Measurements from ENCODE around the gene SMAD3. TPM values are rescaled to one million over a fixed set of nuclear protein-coding genes. Genes with fewer than 3 reads are reported as not detected.

Gene SMAD3
- total and polyA plus RNA-seq, 10 of the 15 experiments (the other 5 are each of a cell fraction or from before 2014, with no cell fraction given): 5.6 to 43.2 (median 16.0) TPM

- TF ChIP-seq ZBTB4 (CRISPR knock-in tag; IDR thresholded peaks at IDR 0.05) (no peak), BMI1 (IDR thresholded peaks at IDR 0.05; ENCODE audit: borderline replicate concordance) (no peak), EP300 (IDR thresholded peaks at IDR 0.05; ENCODE audit: borderline replicate concordance in 1 of 2, control insufficient read depth in 1 of 2, low read depth in 2 of 2, low read length in 2 of 2) (no peak), MYC (IDR thresholded peaks at IDR 0.05; ENCODE audit: insufficient read depth, insufficient read length, insufficient replicate concordance, low read length, severe bottlenecking) (no peak), ZZZ3 (IDR thresholded peaks at IDR 0.05; ENCODE audit: control insufficient read depth, insufficient read length, low read depth) (no peak), SREBF2 (IDR thresholded peaks at IDR 0.05; ENCODE audit: low read length) (no peak), KDM1A (IDR thresholded peaks at IDR 0.05; ENCODE audit: borderline replicate concordance) (no peak), CUX1 (IDR thresholded peaks at IDR 0.05; ENCODE audit: insufficient replicate concordance, low read depth, low read length) (no peak), NFIC (IDR thresholded peaks at IDR 0.05; ENCODE audit: low read depth, low read length) (no peak), ZNF217 (IDR thresholded peaks at IDR 0.05) (no peak), IRF4 (IDR thresholded peaks at IDR 0.05; ENCODE audit: low read depth, low read length) (0 out of 2 replicates have a peak, but pooled peaks have one; percentile 38), ZNF622 (IDR thresholded peaks at IDR 0.05) (no peak), WRNIP1 (IDR thresholded peaks at IDR 0.05; ENCODE audit: borderline replicate concordance, low read depth, low read length) (no peak), POLR2A (IDR thresholded peaks at IDR 0.05; ENCODE audit: low read depth, low read length) (peak; percentile 41), NR2C2 (IDR thresholded peaks at IDR 0.05; ENCODE audit: borderline replicate concordance, control insufficient read depth, insufficient read length, low read depth) (no peak), ETV6 (conservative IDR thresholded peaks at IDR 0.05 in 1 of 2, IDR thresholded peaks at IDR 0.05 in 1 of 2; ENCODE audit: borderline replicate concordance in 1 of 2, low read depth in 1 of 2) (peak in 1 of 2 experiments; percentile 55; a peak in 2 of 4 replicates)
- TF ChIP-seq, protein P1, sequence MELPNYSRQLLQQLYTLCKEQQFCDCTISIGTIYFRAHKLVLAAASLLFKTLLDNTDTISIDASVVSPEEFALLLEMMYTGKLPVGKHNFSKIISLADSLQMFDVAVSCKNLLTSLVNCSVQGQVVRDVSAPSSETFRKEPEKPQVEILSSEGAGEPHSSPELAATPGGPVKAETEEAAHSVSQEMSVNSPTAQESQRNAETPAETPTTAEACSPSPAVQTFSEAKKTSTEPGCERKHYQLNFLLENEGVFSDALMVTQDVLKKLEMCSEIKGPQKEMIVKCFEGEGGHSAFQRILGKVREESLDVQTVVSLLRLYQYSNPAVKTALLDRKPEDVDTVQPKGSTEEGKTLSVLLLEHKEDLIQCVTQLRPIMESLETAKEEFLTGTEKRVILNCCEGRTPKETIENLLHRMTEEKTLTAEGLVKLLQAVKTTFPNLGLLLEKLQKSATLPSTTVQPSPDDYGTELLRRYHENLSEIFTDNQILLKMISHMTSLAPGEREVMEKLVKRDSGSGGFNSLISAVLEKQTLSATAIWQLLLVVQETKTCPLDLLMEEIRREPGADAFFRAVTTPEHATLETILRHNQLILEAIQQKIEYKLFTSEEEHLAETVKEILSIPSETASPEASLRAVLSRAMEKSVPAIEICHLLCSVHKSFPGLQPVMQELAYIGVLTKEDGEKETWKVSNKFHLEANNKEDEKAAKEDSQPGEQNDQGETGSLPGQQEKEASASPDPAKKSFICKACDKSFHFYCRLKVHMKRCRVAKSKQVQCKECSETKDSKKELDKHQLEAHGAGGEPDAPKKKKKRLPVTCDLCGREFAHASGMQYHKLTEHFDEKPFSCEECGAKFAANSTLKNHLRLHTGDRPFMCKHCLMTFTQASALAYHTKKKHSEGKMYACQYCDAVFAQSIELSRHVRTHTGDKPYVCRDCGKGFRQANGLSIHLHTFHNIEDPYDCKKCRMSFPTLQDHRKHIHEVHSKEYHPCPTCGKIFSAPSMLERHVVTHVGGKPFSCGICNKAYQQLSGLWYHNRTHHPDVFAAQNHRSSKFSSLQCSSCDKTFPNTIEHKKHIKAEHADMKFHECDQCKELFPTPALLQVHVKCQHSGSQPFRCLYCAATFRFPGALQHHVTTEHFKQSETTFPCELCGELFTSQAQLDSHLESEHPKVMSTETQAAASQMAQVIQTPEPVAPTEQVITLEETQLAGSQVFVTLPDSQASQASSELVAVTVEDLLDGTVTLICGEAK (IDR thresholded peaks at IDR 0.05; ENCODE audit: borderline replicate concordance): no peak
Observed at GRCh38 chr15:67083135-67083762, 17.8 kb downstream of the SMAD3 start (continued).
